GM12873 (cell line): ENCODE data around the gene WDFY1.

Source experiments
- CTCF ChIP-seq: IDR thresholded peaks from 2 replicates; pipeline ENCODE4 v1.5.1; 2012; ENCODE audit warnings: low read depth, mild to moderate bottlenecking, moderate library complexity, low read length, control low read depth; ENCODE audit not compliant: insufficient read depth; ENCODE audit errors: missing control alignments

The WDFY1 gene

GRCh38 chr2:223944703-223945531, at the start of gene WDFY1:
Gene WDFY1, minus strand, starts transcription at chr2:223945335. Its CDS starts 51 bp downstream, at chr2:223945284.
- TF ChIP-seq CTCF: no peak

GRCh38 chr2:223994562-223995162, 49.5 kb upstream of the WDFY1 start:
- TF ChIP-seq CTCF: no peak

GRCh38 chr2:223993634-223994232, 48.6 kb upstream of the WDFY1 start:
- peak; percentile 76 for TF ChIP-seq CTCF

GRCh38 chr2:223991611-223992010, 46.5 kb upstream of the WDFY1 start:
- TF ChIP-seq CTCF: no peak

- TF ChIP-seq CTCF: no peak
Observed at GRCh38 chr2:223989856-223990232, 44.7 kb upstream of the WDFY1 start.

- TF ChIP-seq CTCF: no peak
Observed at GRCh38 chr2:223989206-223989855, 44.2 kb upstream of the WDFY1 start.

- TF ChIP-seq CTCF: no peak
Observed at GRCh38 chr2:223981241-223981640, 36.1 kb upstream of the WDFY1 start.
